HepG2 (cell line): ENCODE data around the gene SMAD3.

Experiments
- CHCHD3 ChIP-seq: sonication (generic); formaldehyde crosslinking; IDR thresholded peaks from 2 replicates; pipeline ENCODE4 v1.8.0; 2022; ENCODE audit warnings: mild to moderate bottlenecking, missing genetic modification reagents, moderate library complexity
- CTCF ChIP-seq: sonication (generic); formaldehyde crosslinking; IDR thresholded peaks from 2 replicates; pipeline ENCODE4 v1.5.0; 2020; ENCODE audit warnings: mild to moderate bottlenecking, missing genetic modification reagents, moderate library complexity
- GABPB1 ChIP-seq: IDR thresholded peaks from 2 replicates; pipeline ENCODE4 v1.6.1; 2016; ENCODE audit warnings: mild to moderate bottlenecking, missing genetic modification reagents, moderate library complexity, missing compliant biosample characterization
- PAX8 ChIP-seq: sonication (generic); formaldehyde crosslinking; IDR thresholded peaks from 2 replicates; pipeline ENCODE4 v1.8.0; 2022; ENCODE audit warnings: mild to moderate bottlenecking, missing genetic modification reagents, borderline replicate concordance
- POLR2AphosphoS5 ChIP-seq: IDR thresholded peaks from 2 replicates; pipeline ENCODE4 v1.6.1; 2012; ENCODE audit warnings: low read depth, low read length
- REST ChIP-seq, 2 experiments: IDR thresholded peaks; 2 replicates each; pipeline ENCODE4 v1.6.1; 2011 to 2012; ENCODE audit warnings: low read length in 2 of 2, borderline replicate concordance in 1 of 2, low read depth in 1 of 2, mild to moderate bottlenecking in 1 of 2, moderate library complexity in 1 of 2
- SMC3 ChIP-seq: IDR thresholded peaks from 2 replicates; pipeline ENCODE4 v1.6.1; 2011; ENCODE audit warnings: low read length, improper control_type of control experiment
- SRF ChIP-seq: IDR thresholded peaks from 2 replicates; pipeline ENCODE4 v1.6.1; 2011; ENCODE audit warnings: mild to moderate bottlenecking, low read depth, low read length, moderate library complexity
- TGIF2 ChIP-seq: IDR thresholded peaks from 2 replicates; pipeline ENCODE4 v1.6.1; 2016; ENCODE audit warnings: control low read depth, missing compliant biosample characterization
- ZFP41 ChIP-seq: sonication (generic); formaldehyde crosslinking; IDR thresholded peaks from 2 replicates; pipeline ENCODE4 v1.4.0; 2020; ENCODE audit warnings: mild to moderate bottlenecking, missing genetic modification reagents, borderline replicate concordance

- TF ChIP-seq SMC3 (no peak), ZFP41 (CRISPR knock-in tag) (no peak), PAX8 (CRISPR knock-in tag) (no peak), SRF (no peak), CTCF (CRISPR knock-in tag) (no peak), CHCHD3 (no peak), GABPB1 (no peak), REST (IDR thresholded peaks at IDR 0.05; ENCODE audit: borderline replicate concordance in 1 of 2, low read depth in 1 of 2, low read length in 2 of 2) (no peak), POLR2AphosphoS5 (no peak), TGIF2 (CRISPR knock-in tag) (no peak)
These were observed 3.5 kb downstream of the SMAD3 start for GRCh38 chr15:67068710-67069400.
